ENCODE measurements around the gene B4GALT3.
"Not testable (repeated sequence)": the region's sequence is repeated elsewhere in the genome, so short reads cannot be mapped to it uniquely, and the experiment has no call there.

The B4GALT3 gene

DNA sequence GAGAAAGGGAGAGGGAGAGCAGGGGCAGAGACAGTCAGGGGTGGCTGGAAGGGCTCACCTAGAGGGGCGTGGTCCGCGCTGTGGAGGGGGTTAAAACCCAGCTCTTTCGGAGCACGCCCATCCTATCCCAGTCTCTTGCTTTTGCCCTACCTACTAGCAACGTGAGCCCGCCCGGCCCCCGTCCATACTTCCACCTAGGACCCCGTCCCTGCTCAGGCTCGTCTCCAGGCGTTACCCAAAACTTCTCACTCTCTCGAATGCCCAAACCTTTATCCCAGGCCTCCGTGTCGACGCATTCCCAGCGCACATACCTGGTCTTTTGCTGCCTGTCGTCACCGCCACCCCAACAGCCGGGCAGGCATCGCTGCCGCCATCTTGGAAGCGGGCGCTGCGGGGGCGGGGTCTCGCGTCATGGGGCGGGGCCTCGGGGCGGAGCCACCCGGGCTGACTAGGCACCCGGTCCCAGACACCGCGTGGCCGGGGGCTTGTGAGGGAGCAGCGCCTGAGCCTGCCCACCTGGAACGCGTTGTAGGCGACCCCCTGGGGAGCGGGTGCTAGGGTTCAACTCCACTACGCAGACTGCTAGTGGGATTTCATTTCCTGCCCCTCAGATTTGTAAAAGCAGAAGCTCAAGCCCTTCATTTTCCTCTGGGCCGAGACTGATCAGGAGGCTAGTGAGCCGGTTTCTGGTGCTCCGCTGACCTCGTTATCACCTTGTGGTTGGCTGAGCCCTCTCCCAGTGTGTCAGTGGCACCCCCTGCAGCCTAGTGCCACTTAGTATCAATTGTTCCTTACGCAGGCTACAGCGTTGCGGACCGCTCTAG lies at the start of gene B4GALT3:
B4GALT3 (minus strand) TSS at position 396 of the 824 bp plus-strand sequence. CDS start 1,447 bp downstream, outside the sequence.
- DNase-seq (ENCODE audit: low read depth): peak; percentile 99

DNA sequence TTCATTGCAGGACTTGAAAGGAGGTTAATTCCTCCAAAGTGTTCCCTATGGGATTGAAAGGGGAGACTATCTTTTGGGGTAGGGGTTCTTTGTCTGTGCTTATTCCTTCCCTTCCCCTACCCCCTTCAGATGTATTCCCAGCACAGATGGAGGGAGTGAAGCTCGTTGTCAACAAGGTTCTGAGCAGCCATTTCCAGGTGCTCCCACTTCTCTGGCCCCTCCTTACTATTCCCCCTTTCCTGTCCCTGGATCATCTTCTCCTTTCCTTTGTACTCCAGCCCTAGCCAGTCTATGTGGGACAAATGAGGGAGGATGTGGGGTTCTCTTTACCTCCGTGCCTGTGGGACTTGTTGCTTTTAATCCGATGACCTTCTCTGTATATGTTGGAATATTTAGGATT lies 49.5 kb upstream of the B4GALT3 start:
- DNase-seq (ENCODE audit: low read depth): no peak

DNA sequence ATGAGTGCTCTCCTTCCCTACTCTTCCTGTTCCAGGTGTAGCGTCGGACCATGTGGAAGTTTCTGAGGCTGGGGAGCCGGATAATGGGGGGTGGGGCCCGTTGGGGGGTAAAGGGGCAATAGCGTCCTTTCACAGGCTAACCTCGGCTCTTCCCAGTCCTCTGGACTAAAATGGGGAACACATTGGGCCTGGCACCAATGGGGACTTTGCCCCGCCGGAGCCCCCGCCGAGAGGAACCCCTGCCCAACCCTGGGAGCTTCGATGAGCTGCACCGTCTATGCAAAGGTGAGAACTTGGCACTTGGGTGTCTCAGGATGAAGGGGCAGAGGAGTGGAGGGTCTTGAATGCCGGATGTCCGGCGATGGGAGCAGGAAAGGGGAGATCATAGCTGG lies 49.0 kb upstream of the B4GALT3 start:
- DNase-seq (ENCODE audit: low read depth): no peak

DNA sequence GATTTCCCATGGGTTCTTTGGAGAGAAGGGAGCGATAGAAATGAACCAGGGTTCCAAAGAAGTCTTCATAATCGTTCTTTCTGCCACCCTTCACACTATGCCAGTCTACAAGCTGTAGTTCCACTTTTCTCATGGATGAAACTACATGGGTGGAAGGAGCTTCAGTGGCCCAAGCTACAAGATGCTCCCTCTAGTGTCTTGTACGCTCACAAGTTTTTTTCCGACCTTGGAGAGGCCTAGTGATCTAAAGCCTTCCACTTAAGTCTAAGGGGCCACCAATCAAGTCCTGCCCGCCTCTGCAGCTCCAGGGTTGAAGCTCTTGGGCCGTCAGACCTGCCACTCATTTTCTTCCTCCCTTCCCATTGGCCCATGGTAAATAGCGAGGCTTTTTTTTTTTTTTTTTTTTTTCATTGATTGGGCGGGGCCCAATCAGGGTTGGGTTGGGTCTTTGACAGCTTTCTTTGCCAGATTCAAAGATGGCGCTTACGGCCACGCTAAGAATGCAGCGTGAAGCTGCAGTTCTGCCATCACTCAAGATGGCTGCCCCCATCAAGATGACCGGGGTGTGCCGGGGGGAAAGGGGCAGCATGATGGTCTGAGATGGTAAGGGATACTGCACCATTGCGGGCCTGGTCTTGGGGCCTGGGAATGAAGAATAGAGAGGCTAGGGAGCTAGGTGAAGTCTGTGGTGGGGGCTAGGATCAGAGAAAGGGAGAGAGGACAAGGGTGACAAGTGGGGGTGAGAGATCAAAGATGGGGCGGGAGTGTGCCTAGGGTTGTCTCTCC lies 48.4 kb upstream of the B4GALT3 start, which contains the start of gene TOMM40L:
TOMM40L (plus strand) TSS at position 527 of the 786 bp plus-strand sequence. CDS start 430 bp downstream, outside the sequence.
- peak; percentile 46 for DNase-seq (ENCODE audit: low read depth)

DNA sequence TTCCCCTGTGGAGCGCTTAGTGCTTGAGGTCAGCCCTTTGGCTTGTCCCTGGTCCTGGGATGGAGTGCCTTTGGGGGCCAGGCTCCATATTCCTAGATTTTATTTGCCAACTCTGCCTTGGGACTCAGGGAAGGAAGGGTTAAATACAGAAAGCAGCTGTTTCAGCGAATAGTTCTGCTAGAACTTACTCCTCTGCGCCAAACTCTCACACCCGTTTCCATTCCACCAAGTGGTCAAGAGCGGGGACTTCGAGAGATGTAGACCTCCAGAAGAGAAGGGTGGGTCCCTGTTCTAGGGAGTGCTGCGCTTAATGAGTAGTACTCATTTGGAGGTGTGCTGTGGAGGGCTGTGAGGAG lies 47.8 kb upstream of the B4GALT3 start:
- DNase-seq (ENCODE audit: low read depth): no peak

DNA sequence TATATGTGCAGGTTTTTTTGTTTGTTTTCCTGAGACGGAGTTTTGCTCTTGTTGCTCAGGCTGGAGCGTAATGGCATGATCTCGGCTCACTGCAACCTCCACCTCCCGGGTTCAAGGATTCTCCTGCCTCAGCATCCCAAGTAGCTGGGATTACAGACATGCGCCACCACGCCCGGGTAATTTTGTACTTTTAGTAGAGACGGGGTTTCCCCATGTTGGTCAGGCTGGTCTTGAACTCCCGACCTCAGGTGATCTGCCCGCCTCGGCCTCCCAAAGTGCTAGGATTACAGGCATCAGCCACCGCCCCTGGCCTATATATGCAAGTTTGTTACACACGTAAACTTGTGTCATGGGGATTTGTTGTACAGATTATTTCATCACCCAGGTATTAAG lies 47.4 kb upstream of the B4GALT3 start:
- DNase-seq (ENCODE audit: low read depth): not testable (repeated sequence)

DNA sequence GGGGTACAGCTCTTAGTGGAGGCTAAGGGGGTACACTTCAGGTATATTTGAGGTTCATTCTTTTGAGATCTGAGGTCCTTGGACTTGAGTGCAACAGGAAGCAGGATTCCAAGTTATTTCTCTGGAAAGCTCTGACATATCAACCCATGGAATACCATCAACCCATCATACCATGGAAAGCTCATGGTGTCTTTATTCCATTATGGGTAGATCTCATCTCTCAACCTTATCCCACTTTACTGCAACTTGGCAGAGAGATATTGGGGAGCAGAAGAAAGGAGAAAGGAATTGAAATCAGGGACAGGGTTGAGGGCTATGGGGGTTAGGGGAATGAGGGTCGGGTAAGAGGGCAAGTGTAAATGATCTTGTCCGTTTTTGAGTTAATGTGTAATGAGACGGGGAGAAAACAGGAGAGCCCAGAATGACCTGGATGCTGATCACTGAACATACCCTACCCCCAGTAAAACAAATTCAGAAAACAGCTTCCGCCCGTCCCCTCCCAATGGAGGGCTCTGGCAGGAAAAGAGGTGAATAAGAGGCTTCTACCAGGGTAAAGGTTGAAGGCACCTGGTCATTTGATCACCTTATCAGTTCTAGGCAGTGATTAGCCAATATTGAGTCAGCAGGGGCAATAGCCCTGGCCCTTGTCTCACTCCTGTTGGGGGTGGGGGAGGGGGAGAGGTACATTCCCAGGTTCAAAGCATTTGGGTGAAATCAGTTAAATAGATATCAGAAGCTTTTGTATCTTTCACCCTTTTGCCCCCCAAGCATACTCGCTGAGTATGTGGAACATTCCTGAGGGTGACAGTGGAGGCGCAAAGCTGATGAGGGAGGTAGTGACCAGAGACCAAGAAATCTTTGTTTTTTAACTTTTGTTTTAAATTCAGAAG lies 46.7 kb upstream of the B4GALT3 start:
- DNase-seq (ENCODE audit: low read depth): no peak

DNA sequence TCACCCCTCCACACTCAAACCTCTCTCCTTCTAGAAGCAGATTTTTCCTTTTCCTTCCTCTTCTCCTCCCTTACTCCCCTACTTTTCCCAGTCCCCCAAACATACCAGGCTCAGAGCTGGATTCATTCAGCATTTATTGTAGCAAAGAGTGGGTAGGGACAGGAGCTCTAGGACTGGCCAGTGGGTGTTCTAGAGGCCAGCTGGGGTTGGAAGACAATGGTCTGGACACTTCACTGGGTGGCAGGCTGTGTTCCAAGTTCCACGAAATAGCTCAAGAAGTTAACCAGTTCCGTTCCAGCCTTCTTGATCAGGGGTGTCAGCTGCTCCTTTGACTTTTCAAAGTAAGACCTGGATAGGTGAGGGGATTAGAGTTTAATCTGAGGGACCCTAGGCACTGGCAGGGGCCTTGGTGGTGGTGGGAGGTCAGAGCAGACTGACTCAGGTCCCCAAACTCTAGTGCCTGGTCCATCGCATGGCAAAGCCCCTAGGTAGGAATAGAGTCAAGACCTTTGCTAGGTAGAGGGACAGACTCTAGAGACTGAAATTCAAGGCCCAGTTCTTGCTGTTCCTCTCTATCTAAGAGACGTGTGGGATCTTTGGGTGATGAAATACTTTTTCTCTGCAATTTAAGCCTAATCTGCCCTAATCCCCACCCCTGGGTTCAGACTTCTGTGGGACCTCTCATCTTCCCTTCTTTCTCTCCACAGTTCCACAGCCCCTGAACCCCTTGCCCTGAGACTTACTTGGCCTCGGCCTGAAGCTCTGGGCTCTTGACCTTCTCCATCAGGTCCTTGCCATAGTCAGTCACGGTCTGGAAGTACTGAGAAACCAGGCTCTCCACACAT lies 45.1 kb upstream of the B4GALT3 start:
- no peak for DNase-seq (ENCODE audit: low read depth)

DNA sequence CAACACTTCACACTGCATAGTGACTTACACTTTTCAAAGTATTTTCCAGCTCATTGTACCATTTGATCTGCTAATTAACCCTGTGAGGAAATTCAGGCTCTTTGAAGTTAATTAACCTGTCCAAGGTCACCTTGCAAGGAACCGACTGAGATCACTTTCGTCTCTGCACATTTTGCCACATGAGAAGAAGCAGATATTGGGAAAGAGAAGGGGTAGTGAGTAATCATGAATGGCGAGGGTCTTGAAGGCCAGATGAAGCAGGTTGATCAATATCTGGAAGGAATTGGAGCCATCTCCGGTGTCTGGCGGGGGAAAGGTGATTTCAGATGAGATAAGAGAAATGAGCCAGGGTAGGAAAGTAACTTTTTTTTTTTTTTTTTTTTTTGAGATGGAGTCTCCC lies 42.7 kb upstream of the B4GALT3 start:
- no peak for DNase-seq (ENCODE audit: low read depth)

DNA sequence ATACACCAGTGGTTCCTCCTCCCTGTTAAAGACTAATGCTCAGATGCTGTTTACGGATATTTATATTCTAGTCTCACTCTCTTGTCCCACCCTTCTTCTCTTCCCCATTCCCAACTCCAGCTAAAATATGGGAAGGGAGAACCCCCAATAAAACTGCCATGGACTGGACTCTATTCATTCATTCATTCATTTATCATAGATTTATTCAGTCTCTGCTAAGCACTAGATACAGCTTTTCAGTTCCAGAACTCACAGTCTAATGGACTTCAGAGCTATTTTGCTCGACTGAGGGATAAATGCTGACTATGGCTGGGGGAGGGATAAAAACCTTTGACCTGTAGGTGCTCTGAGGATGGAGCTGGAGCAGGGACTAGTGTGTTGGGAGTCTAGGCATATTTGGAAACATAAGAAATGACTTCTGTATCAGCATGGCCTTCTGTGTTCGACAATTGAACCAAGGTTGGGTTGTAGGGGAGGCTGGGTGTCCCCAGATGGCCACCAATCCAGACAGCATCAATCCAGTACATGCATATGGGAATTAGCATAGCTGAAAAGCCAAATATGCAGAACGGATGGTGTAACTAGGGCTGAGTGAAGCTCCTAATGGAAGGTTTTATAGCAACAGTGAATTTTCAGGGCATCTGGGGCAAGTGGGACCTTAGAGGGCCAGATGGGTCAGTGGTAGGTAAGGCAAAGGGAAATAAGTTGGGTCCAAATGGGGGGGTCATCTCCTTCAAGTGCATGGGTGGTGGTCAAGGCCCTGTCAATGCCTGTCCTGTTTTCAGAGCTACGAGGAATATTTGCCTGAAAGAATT lies 42.0 kb upstream of the B4GALT3 start:
- DNase-seq (ENCODE audit: low read depth): no peak

DNA sequence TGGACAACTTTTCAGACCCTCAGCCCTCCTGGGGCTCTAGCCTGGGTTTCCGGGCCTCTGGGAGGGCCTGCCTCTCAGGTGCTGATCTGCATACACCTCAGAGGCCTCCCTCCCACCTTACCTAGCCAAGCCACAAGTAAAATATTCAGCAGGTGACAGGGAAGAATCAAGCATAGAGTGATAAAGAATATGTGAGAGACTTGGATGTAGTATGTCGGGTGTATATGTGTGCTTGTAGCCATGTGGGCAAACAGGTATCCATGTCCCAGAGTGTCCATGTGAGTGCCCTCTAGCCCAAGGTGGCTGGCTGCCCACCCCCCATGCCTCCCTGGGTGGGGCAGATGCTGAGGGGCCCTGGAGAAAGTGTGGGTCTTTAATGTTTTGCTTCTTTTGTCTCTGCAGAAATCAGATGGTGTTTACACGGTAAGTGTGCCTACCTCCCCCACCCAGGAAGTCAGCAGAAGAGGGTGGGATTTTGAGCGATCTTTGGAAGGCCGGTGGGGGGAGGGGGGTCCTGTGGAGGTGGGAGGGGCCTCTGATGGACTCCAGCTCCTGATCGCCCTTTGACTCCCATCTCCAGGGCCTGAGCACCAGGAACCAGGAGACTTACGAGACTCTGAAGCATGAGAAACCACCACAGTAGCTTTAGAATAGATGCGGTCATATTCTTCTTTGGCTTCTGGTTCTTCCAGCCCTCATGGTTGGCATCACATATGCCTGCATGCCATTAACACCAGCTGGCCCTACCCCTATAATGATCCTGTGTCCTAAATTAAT lies 41.2 kb upstream of the B4GALT3 start:
- no peak for DNase-seq (ENCODE audit: low read depth)

DNA sequence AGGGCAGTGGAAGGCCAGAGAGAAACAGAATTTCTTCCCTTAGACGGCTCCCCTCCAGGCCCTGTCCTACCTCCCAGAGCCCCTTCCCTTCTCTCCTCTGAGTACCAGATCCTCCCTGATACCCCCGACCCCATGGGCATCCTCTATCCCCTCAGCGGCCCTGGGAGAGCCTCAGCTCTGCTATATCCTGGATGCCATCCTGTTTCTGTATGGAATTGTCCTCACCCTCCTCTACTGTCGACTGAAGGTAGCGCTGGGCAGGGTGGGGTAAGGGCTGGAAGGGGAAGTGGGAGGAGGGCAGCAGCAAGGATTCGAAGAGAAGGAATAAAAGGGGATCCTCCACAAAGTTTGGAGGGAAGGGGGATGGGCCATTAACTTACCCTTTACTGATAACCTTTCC lies 40.5 kb upstream of the B4GALT3 start:
- DNase-seq (ENCODE audit: low read depth): no peak

DNA sequence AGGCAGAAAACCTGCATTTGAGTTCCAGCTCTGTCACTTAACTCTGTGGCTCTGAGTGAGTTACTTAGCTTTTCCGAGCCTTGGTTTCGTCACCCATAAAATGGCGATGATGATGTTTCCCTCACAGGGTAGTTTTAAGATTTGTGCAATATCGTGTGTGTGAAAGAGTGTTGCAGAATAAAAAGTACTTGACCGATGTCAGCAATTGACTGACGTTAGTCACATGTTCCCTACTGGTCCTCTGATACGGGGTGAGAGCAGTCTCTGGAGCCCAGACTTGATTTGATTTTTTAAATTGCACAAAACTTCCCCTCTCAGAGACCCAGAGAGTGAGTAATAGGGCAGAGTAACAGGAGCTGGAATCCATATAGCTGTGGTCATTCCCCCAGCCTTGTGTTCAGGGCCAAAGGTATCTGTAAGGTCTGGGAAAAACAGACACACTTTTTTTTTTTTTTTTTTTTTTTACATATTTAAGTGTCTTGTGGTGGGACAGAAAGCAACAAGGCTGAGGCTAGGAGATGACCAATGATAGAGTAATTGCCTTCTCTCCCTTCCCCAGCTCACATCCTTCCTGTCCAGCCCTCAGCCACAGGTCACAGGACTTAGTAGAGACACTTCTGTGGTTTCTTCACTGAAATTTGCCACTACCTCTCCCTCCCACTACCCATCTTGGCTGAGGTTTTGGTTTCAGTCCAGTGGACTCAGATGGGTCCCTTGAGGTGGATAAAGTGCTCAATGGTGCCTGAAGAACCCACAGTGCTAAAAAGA lies 39.8 kb upstream of the B4GALT3 start:
- DNase-seq (ENCODE audit: low read depth): no peak

DNA sequence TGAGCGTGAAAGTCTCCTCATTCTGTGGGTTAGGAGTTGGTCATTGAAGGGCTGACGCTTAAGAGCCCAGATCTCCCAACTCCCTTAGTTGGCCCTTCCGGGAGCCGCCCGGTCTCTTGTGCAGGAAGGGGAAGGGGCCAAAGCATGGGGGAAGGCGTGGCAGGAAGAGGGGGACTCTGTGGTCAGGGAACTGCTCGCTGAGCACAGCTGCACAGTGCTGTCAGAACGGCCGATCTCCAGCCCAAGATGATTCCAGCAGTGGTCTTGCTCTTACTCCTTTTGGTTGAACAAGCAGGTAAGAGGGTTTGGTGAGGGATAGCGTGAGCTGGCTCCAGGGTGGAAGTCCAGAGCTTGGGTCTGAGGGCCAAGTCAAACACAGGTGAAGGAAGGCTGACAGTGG lies 37.8 kb upstream of the B4GALT3 start, which contains the start of gene FCER1G:
FCER1G (plus strand) TSS at position 220 of the 400 bp plus-strand sequence; CDS start at position 247, 27 bp downstream.
- no peak for DNase-seq (ENCODE audit: low read depth)

DNA sequence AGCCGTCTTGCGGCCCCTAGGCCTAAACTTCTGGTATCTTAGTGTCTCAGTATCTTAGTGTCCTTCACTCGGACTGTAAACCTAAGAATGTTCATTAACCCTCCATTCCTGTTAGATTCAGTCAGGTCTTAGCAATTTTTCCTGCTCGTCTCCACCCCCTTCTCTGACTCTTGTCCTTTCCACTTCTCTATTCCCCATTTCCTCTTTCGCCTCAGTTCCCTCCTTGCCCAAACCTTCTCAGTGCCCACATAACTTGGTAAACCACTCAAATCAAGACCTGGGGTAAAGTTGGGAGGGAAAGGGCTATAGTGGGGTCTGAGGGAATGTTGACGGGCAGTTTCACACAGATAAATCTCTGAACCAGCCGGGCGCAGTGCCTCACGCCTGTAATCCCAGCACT lies 37.1 kb upstream of the B4GALT3 start:
- DNase-seq (ENCODE audit: low read depth): no peak

DNA sequence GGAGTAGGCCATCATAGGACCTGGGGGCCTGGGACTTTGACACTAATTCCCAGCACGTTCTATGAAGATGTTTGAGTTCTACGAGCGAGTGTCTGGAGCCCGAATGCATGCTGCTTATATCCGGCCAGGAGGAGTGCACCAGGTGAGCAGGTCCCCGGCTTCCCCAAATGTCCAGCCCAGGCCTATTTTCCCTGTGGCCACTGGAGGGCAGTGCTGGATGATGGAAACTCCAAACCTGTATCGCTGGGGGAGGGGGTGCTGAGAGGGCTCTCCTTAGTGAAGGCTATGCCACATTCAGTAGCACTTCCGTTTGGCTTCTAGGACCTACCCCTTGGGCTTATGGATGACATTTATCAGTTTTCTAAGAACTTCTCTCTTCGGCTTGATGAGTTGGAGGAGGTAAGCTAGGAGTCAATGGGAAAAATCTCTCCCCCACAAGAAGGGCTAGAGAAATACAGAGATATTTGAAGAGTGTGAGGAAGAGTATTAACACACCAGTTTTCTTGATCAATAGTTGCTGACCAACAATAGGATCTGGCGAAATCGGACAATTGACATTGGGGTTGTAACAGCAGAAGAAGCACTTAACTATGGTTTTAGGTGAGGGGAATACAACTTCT lies 32.6 kb upstream of the B4GALT3 start:
- DNase-seq (ENCODE audit: low read depth): no peak

DNA sequence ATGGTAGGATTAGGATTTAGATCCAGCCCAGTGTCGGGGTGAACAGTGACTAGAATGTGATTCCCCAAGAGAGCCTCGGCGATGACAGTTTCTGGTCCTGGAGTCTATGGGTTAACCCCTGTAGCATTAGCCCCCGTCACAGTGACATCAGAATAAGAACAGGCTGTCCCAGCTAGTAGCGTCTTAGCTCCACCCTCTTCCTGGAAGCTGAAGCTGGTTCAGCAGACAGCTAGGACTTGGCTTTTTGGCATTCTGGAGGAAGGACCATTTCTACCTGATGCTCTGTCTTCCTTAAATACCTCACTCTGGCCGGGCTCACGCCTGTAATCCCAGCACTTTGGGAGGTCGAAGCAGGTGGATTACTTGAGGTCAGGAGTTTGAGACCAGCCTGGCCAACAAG lies 29.9 kb upstream of the B4GALT3 start:
- DNase-seq (ENCODE audit: low read depth): no peak

DNA sequence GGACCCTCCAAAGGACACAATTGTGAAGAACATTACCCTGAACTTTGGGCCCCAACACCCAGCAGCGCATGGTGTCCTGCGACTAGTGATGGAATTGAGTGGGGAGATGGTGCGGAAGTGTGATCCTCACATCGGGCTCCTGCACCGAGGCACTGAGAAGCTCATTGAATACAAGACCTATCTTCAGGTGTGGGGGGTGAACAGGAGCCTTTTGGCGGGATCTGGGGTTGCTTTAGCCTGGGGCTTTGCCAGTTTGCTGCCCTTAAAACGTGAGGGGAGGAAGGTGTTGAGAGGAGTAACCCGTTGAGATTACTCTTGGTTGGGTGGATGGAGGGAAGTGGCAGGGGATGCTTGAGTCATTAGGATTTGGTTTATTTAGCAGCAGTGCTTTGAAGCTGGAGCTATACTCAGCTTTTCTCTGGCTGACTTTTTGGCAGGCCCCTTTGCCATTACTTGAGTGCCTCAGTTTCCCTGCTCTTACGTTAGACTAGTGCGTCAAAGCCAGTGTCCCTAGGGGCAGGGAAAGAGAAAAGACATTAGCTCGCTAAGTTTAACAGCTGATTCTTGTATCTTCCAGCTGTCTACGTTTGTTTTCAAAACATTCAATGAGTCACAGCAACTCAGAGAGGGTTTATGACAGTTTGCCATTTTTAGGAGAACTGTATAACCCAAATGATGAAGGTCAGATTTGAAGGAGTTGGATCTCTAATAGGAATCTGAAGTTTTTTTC lies 29.3 kb upstream of the B4GALT3 start:
- no peak for DNase-seq (ENCODE audit: low read depth)

Measured in stimulated activated CD8-positive, alpha-beta memory T cell treated with anti-CD3 and anti-CD28 coated beads, Interleukin-15, amount 100 ng/mL, for 24 hours (primary cell).